GM21619 (cell line): ENCODE data around the gene ERO1A.
"Not testable (repeated sequence)": the region's sequence is repeated elsewhere in the genome, so short reads cannot be mapped to it uniquely, and the experiment has no call there.

ENCODE experiments used
- ATAC-seq: cut with Tn5 transposase; IDR thresholded peaks from one replicate; pipeline ENCODE4 v1.9.1; 2021; ENCODE audit not compliant: unreplicated experiment

ERO1A gene, protein sequence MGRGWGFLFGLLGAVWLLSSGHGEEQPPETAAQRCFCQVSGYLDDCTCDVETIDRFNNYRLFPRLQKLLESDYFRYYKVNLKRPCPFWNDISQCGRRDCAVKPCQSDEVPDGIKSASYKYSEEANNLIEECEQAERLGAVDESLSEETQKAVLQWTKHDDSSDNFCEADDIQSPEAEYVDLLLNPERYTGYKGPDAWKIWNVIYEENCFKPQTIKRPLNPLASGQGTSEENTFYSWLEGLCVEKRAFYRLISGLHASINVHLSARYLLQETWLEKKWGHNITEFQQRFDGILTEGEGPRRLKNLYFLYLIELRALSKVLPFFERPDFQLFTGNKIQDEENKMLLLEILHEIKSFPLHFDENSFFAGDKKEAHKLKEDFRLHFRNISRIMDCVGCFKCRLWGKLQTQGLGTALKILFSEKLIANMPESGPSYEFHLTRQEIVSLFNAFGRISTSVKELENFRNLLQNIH

DNA sequence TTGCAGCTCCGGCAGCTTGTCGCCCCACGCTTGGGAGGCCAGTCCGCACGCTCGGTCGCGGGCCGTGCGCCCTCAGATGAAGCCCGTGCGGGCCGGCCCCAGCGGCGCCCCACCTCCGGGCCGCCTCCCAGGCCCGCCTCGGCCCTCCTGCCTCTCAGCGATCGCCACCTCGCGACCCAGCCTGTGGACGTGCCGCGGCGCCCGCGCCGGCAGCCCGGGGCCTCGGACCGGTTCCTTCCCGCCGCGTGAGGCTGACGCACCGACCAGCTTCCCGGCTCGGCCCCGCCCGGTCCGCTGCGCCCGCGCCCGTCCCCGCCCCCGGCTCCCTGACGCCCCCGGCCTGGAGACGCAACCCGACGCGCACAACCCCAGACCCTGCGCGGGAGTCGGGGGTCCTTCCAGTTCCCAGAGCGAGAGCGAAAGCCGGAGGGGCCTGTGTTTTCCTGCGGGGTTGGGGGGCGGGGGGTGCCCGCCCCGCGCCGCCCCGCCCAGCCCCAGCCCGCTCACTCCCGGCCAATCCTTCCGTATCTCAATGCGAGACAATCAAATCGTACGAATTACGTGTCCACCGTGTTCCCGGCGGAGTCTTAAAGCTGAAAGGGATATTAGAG lies at the start of gene ERO1A:
Gene ERO1A (minus strand): TSS at position 78 of the 611 bp plus-strand sequence. CDS start 77 bp downstream, at position 1.
- ATAC-seq = peak; percentile 73

- ATAC-seq = peak; percentile 21
Observed at GRCh38 chr14:52741865-52742264, 46.5 kb upstream of the ERO1A start.

GRCh38 chr14:52740751-52741150 lies 45.4 kb upstream of the ERO1A start:
- ATAC-seq = no peak

DNA sequence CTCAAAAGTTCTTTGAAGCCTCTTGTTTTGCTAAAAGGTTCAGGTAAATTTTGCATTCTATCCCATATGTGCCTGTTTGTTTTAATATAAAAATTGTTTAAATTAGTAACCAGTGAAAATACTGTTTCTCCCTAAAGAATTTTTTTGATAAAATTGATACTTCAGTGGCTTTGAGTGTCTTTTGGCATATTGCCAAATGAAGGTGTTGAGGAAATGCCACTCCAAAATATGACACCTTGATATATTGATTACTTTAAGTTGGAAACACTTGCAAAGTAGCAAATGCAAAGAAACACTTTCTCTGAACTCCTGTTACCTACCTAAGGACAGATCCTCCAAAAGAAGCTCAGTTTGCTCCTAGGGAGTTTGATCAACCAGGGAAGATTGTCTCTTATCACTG lies 43.1 kb upstream of the ERO1A start:
- no peak for ATAC-seq

DNA sequence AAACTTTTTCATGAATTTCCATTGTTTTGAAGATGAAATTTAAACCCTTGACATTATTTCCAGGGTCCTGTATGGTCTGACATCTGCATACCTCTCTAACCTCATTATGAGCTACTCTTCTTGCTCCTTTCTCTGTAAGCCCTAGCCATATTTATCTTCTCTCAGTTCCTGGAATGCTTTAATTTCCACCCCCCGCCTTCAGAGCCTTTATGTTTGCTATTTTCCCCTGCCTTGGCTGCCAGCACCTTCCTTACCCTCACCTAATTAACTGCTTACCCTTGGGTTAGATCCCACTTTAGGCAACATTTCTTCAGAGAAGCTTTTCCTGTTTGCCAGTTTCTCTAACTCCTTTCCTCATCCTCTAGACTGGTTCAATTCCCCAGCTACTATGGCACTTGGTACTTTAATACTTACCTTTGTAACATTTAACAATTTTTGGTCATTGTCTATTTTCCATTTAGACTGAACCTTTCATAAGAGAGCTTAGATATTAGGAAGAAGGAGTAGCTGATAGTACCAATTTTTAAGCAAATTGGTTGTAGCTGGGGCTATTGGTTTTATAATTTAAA lies 40.6 kb upstream of the ERO1A start:
- ATAC-seq = no peak

- no peak for ATAC-seq
Observed at GRCh38 chr14:52733824-52734223, 38.5 kb upstream of the ERO1A start.

DNA sequence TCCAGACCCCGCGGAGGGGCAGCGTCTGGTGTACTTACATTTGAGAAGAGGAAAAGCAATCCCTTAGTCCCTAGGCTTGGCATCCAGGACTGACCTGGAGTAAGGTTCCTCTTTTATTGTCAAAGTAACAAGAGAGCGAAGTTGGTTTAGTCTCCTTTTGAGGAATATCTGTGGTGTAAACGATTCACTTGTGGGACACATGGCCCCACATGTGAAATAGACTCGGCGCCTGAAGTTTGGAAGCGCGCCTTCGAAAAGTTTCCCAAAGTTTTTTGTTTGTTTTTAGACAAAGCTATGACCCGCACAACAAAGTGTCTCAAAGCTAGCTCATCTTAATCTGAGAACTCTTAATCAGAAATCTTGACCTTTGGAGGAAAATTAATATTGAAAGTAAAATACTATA lies 35.4 kb upstream of the ERO1A start:
- no peak for ATAC-seq

DNA sequence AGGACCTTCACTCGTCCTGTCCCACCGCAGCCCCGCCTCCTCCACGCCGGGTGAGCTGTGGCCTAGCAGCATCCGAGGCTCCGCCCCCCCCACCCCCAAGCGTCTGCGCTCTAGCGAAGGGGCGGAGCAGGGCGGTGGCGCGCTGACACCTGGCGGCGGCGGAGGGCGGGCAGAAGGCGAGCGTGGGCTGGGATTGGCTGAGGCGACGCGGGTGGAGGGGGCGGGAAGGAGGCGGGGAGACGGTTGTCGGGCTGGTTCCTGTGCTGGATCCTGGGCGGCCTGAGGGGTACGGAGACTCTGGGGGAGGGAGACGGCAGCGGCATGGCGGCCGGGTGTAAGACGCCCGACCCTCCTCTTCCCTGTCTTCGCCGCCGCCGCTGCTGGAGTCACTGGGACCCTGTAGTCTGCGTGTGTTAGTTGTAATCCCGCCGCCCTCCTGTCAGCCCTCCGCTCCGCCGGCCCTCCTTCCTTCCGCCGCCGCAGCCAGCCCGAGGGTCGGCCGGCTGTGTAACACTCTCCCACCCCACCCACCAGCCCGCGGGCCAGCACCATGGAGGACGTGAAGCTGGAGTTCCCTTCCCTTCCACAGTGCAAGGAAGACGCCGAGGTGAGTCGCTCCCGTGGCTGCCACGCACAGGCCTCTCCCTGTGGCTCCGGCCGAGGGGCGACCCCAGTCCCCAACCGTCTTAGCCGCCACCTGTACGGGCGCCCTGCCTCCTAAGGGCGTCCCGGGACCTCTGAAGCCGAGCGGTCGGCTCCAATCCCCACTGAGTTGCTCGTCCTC lies 34.8 kb upstream of the ERO1A start, which contains the start of gene STYX:
Gene STYX (plus strand): TSS at position 242 of the 784 bp plus-strand sequence. CDS start 309 bp downstream, at position 551.
- peak; percentile 91 for ATAC-seq

DNA sequence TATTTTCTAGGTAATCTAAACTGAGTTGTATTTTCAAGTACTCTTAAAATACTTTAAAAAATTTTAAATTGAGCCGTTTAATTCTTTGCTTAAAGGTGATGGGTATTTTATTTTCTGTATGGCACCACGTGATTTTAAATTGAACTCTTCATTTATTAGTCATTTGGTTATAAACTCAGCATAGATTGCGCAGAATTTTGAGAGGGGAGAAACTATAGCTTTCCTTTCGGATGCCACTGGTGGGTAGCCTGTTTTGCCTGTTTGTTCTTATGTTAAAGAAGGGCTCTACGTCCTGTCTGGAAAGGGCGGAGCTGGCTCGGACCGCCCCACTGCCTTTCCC lies 34.2 kb upstream of the ERO1A start:
- ATAC-seq = no peak

- not testable (repeated sequence) for ATAC-seq
Observed at GRCh38 chr14:52729035-52729434, 33.7 kb upstream of the ERO1A start.

- not testable (repeated sequence) for ATAC-seq
Observed at GRCh38 chr14:52727509-52727908, 32.2 kb upstream of the ERO1A start.

- ATAC-seq = no peak
Observed at GRCh38 chr14:52724360-52724644, 28.9 kb upstream of the ERO1A start.

GRCh38 chr14:52723514-52724359 lies 28.4 kb upstream of the ERO1A start:
- no peak for ATAC-seq

GRCh38 chr14:52716155-52716554 lies 20.8 kb upstream of the ERO1A start:
- ATAC-seq = no peak

- no peak for ATAC-seq
Observed at GRCh38 chr14:52711666-52712065, 16.3 kb upstream of the ERO1A start.

GRCh38 chr14:52706724-52707706 lies 11.7 kb upstream of the ERO1A start, which contains the start of gene PSMC6:
Gene PSMC6, plus strand, starts transcription at chr14:52707200. Its CDS starts 20 bp downstream, at chr14:52707220.
- ATAC-seq = peak; percentile 96

GRCh38 chr14:52706286-52706685 lies 10.9 kb upstream of the ERO1A start:
- no peak for ATAC-seq

- no peak for ATAC-seq
Observed at GRCh38 chr14:52703664-52704063, 8.3 kb upstream of the ERO1A start.

DNA sequence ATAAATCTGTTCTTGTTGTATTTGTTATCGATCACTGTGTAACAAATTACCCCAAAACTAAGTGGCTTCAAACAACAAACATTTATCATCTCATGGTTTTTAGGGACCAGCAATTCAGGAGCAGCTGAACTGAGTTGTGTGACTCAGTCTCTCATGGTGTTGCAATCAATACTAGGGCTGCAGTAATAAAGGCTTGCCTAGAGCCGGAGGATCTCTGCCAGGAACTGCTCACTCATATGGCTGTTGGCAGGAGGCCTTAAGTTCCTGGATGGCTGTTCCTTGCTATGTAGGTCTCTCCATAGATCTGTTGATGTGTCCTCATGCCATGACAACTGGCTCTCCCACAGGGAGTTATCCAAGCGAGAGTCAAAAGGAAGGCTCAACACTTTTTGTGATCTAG lies 7.9 kb upstream of the ERO1A start:
- ATAC-seq = no peak
